ENCODE measurements around the gene OPCML. TPM values are rescaled to one million over a fixed set of nuclear protein-coding genes. Genes with fewer than 3 reads are reported as not detected.

The OPCML gene
- total RNA-seq, 1 experiment from 2014 or later = not detected

GRCh38 chr11:132883241-132883640 is 649.1 kb downstream of the OPCML start:
- CTCF ChIA-PET = no interaction called here

DNA sequence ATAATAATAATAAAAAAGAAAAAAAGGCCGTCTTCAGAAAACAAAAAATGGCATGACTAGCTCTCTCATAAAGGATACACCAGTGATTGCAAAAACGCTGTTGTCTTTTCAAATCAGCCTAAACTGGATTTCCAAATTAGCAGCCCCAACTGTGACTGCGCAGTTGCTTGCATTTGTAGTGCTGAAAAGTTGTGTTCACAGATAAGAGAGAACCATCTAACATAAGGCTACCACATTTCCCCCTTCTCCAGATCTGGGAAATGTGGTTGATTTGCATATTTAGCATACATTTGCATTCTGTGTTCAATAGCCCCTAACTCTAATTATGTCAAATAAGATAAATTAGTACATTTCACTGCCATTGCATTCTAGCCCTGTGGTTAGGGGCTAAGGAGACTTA is 650.7 kb downstream of the OPCML start:
- Histone ChIP-seq H3K79me2 (ENCODE audit: low read depth) (no peaks in the 10 kb centered on the region), H3K27ac (no peak overlapping the region), H3K9me2 (ENCODE audit: insufficient read depth) (no peaks in the 10 kb centered on the region), H2AFZ (no peak overlapping the region), H3K4me2 (no peak overlapping the region), H3F3A (ENCODE audit: insufficient read depth, low read depth) (no peaks in the 10 kb centered on the region), H4K20me1 (ENCODE audit: insufficient read depth) (no peaks in the 10 kb centered on the region; the same call in 1 of the 2 replicates), H3K4me1 (replicated peaks; ENCODE audit: insufficient read depth) (no peaks in the 10 kb centered on the region), H3K36me3 (ENCODE audit: low read depth) (no peaks in the 10 kb centered on the region), H3K27me3 (ENCODE audit: insufficient read depth, low read depth) (no peaks in the 10 kb centered on the region), H3K9me3 (ENCODE audit: insufficient read depth, low read depth) (no peaks in the 10 kb centered on the region), H3K4me3 (no peak overlapping the region)
- TF ChIP-seq EZH2 (IDR thresholded peaks at IDR 0.05; ENCODE audit: low read depth) = no peak
- TF ChIP-seq, protein P1, sequence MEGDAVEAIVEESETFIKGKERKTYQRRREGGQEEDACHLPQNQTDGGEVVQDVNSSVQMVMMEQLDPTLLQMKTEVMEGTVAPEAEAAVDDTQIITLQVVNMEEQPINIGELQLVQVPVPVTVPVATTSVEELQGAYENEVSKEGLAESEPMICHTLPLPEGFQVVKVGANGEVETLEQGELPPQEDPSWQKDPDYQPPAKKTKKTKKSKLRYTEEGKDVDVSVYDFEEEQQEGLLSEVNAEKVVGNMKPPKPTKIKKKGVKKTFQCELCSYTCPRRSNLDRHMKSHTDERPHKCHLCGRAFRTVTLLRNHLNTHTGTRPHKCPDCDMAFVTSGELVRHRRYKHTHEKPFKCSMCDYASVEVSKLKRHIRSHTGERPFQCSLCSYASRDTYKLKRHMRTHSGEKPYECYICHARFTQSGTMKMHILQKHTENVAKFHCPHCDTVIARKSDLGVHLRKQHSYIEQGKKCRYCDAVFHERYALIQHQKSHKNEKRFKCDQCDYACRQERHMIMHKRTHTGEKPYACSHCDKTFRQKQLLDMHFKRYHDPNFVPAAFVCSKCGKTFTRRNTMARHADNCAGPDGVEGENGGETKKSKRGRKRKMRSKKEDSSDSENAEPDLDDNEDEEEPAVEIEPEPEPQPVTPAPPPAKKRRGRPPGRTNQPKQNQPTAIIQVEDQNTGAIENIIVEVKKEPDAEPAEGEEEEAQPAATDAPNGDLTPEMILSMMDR (conservative IDR thresholded peaks at IDR 0.05) = no peak
- ChIA-PET POLR2A (ENCODE audit: unreplicated experiment) (no interaction called here), CTCF (no interaction called here)
- BruUV-seq (replicated peaks) = no TSS peak
- DNase-seq = no peak
- intact Hi-C loops (cut with micrococcal nuclease; ENCODE audit: unreplicated experiment) = no loop called here

More at GRCh38 chr11:132883241-132883640, 649.1 kb downstream of the OPCML start:
- H3K9me2 ChIP-seq (ENCODE audit: insufficient read depth) = no peaks in the 10 kb centered on the region
- H4K20me1 ChIP-seq (ENCODE audit: insufficient read depth) = no peaks in the 10 kb centered on the region; the same call in 1 of the 2 replicates
- no peak overlapping the region for H3K4me2 ChIP-seq
- no peaks in the 10 kb centered on the region for H3K4me1 ChIP-seq (replicated peaks; ENCODE audit: insufficient read depth)
- H3K27ac ChIP-seq = no peak overlapping the region
- BruUV-seq (replicated peaks) = no TSS peak
- no peak for DNase-seq
- no peaks in the 10 kb centered on the region for H3K79me2 ChIP-seq (ENCODE audit: low read depth)
- no peaks in the 10 kb centered on the region for H3F3A ChIP-seq (ENCODE audit: insufficient read depth, low read depth)
- H2AFZ ChIP-seq = no peak overlapping the region
- no peak overlapping the region for H3K4me3 ChIP-seq
- TF ChIP-seq, protein P1 (conservative IDR thresholded peaks at IDR 0.05) = no peak
- no peak for TF ChIP-seq EZH2 (IDR thresholded peaks at IDR 0.05; ENCODE audit: low read depth)
- H3K36me3 ChIP-seq (ENCODE audit: low read depth) = no peaks in the 10 kb centered on the region
- H3K27me3 ChIP-seq (ENCODE audit: insufficient read depth, low read depth) = 0 out of 2 replicates have a peak, but pooled peaks cover 5% of the 10 kb centered on the region
- intact Hi-C loops (cut with micrococcal nuclease; ENCODE audit: unreplicated experiment) = no loop called here
- POLR2A ChIA-PET (ENCODE audit: unreplicated experiment) = no interaction called here
- H3K9me3 ChIP-seq (ENCODE audit: insufficient read depth, low read depth) = no peaks in the 10 kb centered on the region

DNA sequence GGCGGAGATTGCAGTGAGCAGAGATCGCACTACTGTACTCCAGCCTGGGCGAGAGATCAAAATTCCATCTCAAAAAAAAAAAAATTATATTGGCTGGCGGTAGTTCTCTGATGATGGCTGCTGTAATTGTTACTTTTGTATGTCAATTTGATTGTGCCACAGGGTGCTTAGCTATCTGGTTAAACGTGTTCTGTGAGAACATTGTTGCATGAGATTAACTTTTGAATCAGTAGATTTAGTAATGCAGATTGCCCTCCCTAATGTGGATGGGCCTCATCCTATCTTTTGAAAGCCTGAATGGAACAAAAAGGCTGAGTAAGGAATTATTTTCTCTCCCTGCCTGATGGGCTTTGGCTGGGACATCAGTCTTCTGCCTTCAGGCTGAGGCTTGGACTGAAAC is 654.2 kb downstream of the OPCML start:
- H3K9me2 ChIP-seq (ENCODE audit: insufficient read depth) = no peaks in the 10 kb centered on the region
- no peaks in the 10 kb centered on the region for H3K4me1 ChIP-seq (replicated peaks; ENCODE audit: insufficient read depth)
- CTCF ChIA-PET = no interaction called here

More for the DNA sequence above, 654.2 kb downstream of the OPCML start:
- H2AFZ ChIP-seq = no peak overlapping the region
- no peaks in the 10 kb centered on the region for H3K79me2 ChIP-seq (ENCODE audit: low read depth)
- no peaks in the 10 kb centered on the region for H3K36me3 ChIP-seq (ENCODE audit: low read depth)
- TF ChIP-seq, protein P1 (conservative IDR thresholded peaks at IDR 0.05) = no peak
- TF ChIP-seq EZH2 (IDR thresholded peaks at IDR 0.05; ENCODE audit: low read depth) = no peak
- intact Hi-C loops (cut with micrococcal nuclease; ENCODE audit: unreplicated experiment) = no loop called here
- no TSS peak for BruUV-seq (replicated peaks)
- no peaks in the 10 kb centered on the region for H3K27me3 ChIP-seq (ENCODE audit: insufficient read depth, low read depth)
- no peaks in the 10 kb centered on the region for H3K9me3 ChIP-seq (ENCODE audit: insufficient read depth, low read depth)
- POLR2A ChIA-PET (ENCODE audit: unreplicated experiment) = no interaction called here
- no peak for DNase-seq
- no peak overlapping the region for H3K4me3 ChIP-seq
- H3K27ac ChIP-seq = no peak overlapping the region
- H4K20me1 ChIP-seq (ENCODE audit: insufficient read depth) = no peaks in the 10 kb centered on the region; the same call in 1 of the 2 replicates
- no peaks in the 10 kb centered on the region for H3F3A ChIP-seq (ENCODE audit: insufficient read depth, low read depth)
- H3K4me2 ChIP-seq = no peak overlapping the region

Data from PC-9 (cell line).